ENCODE data around the gene RAPSN.
A peak's percentile ranks its signal among the peaks of the same experiment; 100 is the strongest.

Gene RAPSN

GRCh38 chr11:47430524-47430923 lies 18.4 kb downstream of the RAPSN start:
- DNase-seq, result no peak

GRCh38 chr11:47426062-47426956 lies 22.6 kb downstream of the RAPSN start, which contains the start of gene PSMC3:
TSS of gene PSMC3 (minus strand) at chr11:47426439. CDS start at chr11:47426279, 160 bp downstream.
- peak; percentile 96 for DNase-seq

- no peak for DNase-seq
These were observed 23.3 kb downstream of the RAPSN start for GRCh38 chr11:47425611-47426010.

GRCh38 chr11:47418454-47419259 lies 30.3 kb downstream of the RAPSN start:
- no peak for DNase-seq

GRCh38 chr11:47417712-47418111 lies 31.2 kb downstream of the RAPSN start:
- DNase-seq, result no peak

GRCh38 chr11:47415949-47416472 lies 32.9 kb downstream of the RAPSN start:
- DNase-seq, result no peak

GRCh38 chr11:47415091-47415854 lies 33.7 kb downstream of the RAPSN start:
- DNase-seq, result no peak

GRCh38 chr11:47414685-47415070 lies 34.3 kb downstream of the RAPSN start:
- no peak for DNase-seq

GRCh38 chr11:47413908-47414684 lies 34.8 kb downstream of the RAPSN start:
- DNase-seq, result no peak

- DNase-seq, result no peak
These were observed 35.6 kb downstream of the RAPSN start for GRCh38 chr11:47413351-47413750.

- no peak for DNase-seq
These were observed 36.8 kb downstream of the RAPSN start for GRCh38 chr11:47411884-47412746.

GRCh38 chr11:47410370-47411264 lies 38.3 kb downstream of the RAPSN start:
- no peak for DNase-seq

GRCh38 chr11:47409440-47410369 lies 39.2 kb downstream of the RAPSN start:
- no peak for DNase-seq

GRCh38 chr11:47408598-47409439 lies 40.1 kb downstream of the RAPSN start:
- DNase-seq, result no peak

- DNase-seq, result peak; percentile 90
These were observed 41.0 kb downstream of the RAPSN start, which contains the start of gene SLC39A13 for GRCh38 chr11:47407746-47408590. TSS of gene SLC39A13 (plus strand) at chr11:47408590. CDS start at chr11:47410095, 1,505 bp downstream.

GRCh38 chr11:47406896-47407745 lies 41.8 kb downstream of the RAPSN start:
- DNase-seq, result peak; percentile 98
